HUES6 (cell line): ENCODE data around the gene DNTT.

Experiments used
- H3K27ac ChIP-seq: 2 replicates; pipeline ENCODE4 v1.7.0; 2013; ENCODE audit warnings: low read depth, mild to moderate bottlenecking, low read length, inconsistent platforms
- H3K27me3 ChIP-seq: 2 replicates; pipeline ENCODE4 v1.6.1; 2013; ENCODE audit warnings: low read length; ENCODE audit not compliant: control insufficient read depth, insufficient read depth
- H3K36me3 ChIP-seq: 2 replicates; pipeline ENCODE4 v1.6.1; 2013; ENCODE audit warnings: low read length; ENCODE audit not compliant: control insufficient read depth, insufficient read depth
- H3K4me1 ChIP-seq: 2 replicates; pipeline ENCODE4 v1.6.1; 2013; ENCODE audit warnings: low read length; ENCODE audit not compliant: control insufficient read depth, insufficient read depth
- H3K4me3 ChIP-seq: 2 replicates; pipeline ENCODE4 v1.5.1; 2013; ENCODE audit warnings: low read depth, low read length
- H3K9ac ChIP-seq: one replicate; pipeline ENCODE4 v1.6.1; 2013; ENCODE audit warnings: mild to moderate bottlenecking, low read length
- H3K9me3 ChIP-seq: 2 replicates; pipeline ENCODE4 v1.6.1; 2013; ENCODE audit warnings: low read depth, low read length; ENCODE audit not compliant: control insufficient read depth, insufficient read depth

Gene DNTT

DNA sequence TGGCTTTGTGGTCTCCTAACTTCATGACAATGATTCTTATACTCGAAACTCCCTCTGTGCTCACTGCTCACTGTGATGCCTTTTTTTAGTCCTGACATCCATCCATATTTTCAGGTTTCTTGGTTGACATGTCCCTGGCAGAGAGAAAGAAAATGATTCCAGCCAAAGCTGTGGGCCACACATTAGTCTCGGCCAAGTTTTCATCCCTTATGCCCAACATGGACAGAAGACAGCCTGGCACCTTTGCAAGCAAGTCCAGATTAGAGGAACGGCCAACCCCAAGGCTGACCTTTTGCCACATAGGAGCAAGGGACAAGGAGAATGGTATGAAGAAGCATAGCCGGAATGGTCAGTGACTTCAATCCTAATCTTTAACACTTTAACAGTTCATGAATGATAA, 63.2 kb downstream of the DNTT start:
- H3K9ac ChIP-seq: no peak overlapping the region
- no peaks in the 10 kb centered on the region for H3K9me3 ChIP-seq
- H3K36me3 ChIP-seq: no peaks in the 10 kb centered on the region
- no peaks in the 10 kb centered on the region for H3K27me3 ChIP-seq
- H3K27ac ChIP-seq: no peak overlapping the region
- no peak overlapping the region for H3K4me3 ChIP-seq
- peaks cover 8% of the 10 kb centered on the region; the same call in 1 of the 2 replicates for H3K4me1 ChIP-seq

DNA sequence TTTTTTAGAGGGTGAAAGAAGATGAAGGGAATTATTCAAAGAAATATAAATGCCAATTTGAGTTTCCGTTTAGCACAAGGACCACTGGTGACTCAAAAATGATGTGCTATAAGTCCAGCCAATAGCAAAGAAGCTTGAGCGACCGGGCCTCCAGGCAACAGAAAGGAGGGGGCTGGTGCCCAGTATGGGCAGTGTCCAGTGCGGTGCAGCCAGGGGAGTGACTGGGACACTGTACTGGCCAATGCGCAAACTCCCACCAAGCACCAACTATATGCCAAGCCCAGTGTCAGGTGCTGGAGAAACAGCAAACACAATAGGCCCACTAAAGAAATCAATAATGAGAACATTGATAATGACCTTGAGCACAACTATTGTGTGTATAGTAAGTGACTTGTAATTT, 64.7 kb downstream of the DNTT start:
- no peaks in the 10 kb centered on the region for H3K27me3 ChIP-seq
- no peaks in the 10 kb centered on the region for H3K36me3 ChIP-seq
- H3K4me1 ChIP-seq: peaks cover 8% of the 10 kb centered on the region; the same call in 1 of the 2 replicates

GRCh38 chr10:96369890-96370583, 65.8 kb downstream of the DNTT start:
- Histone ChIP-seq H3K4me1 (peaks cover 17% of the 10 kb centered on the region), H3K27me3 (peaks cover 9% of the 10 kb centered on the region; the same call in 1 of the 2 replicates), H3K27ac (no peak overlapping the region), H3K9me3 (no peaks in the 10 kb centered on the region), H3K9ac (no peak overlapping the region), H3K36me3 (no peaks in the 10 kb centered on the region), H3K4me3 (peak overlapping the region; percentile 9; the same call in 1 of the 2 replicates)

More for the DNA sequence above, 64.7 kb downstream of the DNTT start:
- Histone ChIP-seq H3K27ac (no peak overlapping the region), H3K9ac (no peak overlapping the region), H3K4me3 (no peak overlapping the region), H3K9me3 (no peaks in the 10 kb centered on the region)

DNA sequence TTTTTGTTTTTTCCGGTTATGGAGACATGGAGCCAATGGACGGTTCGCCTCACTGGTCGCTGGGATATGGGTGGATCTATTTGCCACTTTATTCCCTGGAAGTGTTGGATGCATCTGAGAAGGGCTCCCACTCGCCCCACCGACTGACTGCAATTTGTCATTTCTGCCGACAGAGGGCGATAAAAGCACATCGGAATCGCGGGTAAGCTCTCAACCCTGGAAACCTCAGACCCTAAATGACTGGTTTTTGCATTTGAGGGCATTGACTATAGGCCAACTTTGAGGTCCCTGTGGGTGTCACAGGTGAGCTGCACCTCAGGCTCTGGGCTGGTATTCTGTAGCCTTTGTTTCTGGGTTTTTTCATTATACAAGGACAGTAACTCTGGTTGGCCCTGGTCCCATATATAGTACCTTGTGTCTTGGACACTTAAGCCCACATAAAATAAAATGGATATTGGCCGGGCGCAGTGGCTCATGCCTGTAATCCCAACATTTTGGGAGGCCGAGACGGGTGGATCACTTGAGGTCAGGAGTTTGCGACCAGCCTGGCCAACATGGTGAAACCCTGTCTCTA, 66.4 kb downstream of the DNTT start:
- H3K4me1 ChIP-seq: peaks cover 21% of the 10 kb centered on the region
- H3K9me3 ChIP-seq: no peaks in the 10 kb centered on the region
- no peak overlapping the region for H3K4me3 ChIP-seq
- H3K9ac ChIP-seq: no peak overlapping the region
- H3K27ac ChIP-seq: no peak overlapping the region
- no peaks in the 10 kb centered on the region for H3K36me3 ChIP-seq
- H3K27me3 ChIP-seq: peaks cover 9% of the 10 kb centered on the region; the same call in 1 of the 2 replicates

GRCh38 chr10:96371356-96371755, 67.1 kb downstream of the DNTT start:
- Histone ChIP-seq H3K9ac (no peak overlapping the region), H3K27me3 (peaks cover 9% of the 10 kb centered on the region; the same call in 1 of the 2 replicates), H3K4me1 (peaks cover 21% of the 10 kb centered on the region), H3K36me3 (no peaks in the 10 kb centered on the region), H3K9me3 (no peaks in the 10 kb centered on the region), H3K27ac (no peak overlapping the region), H3K4me3 (no peak overlapping the region)

DNA sequence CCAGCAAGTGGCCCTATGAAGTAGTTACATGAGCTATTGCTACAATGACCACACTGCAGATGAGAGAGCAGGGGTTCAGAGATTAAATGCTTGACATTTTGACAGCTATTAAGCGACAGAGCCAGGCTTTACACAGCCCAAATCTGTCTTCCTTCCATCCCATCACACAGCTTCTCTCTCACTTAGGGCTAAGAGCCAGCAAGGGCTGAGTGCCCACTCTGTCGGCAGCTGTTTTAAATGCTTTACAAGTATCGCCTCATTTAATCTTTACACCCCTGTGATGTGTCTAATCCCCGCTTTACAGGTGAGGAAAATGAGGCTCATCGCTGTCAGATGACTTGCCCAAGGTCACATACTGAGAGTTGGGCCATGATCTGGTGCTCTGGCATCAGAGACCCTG, 69.8 kb downstream of the DNTT start:
- no peaks in the 10 kb centered on the region for H3K9me3 ChIP-seq
- H3K27me3 ChIP-seq: peaks cover 9% of the 10 kb centered on the region; the same call in 1 of the 2 replicates
- no peak overlapping the region for H3K9ac ChIP-seq
- no peak overlapping the region for H3K27ac ChIP-seq
- peaks cover 26% of the 10 kb centered on the region for H3K4me1 ChIP-seq
- no peak overlapping the region for H3K4me3 ChIP-seq
- H3K36me3 ChIP-seq: no peaks in the 10 kb centered on the region

DNA sequence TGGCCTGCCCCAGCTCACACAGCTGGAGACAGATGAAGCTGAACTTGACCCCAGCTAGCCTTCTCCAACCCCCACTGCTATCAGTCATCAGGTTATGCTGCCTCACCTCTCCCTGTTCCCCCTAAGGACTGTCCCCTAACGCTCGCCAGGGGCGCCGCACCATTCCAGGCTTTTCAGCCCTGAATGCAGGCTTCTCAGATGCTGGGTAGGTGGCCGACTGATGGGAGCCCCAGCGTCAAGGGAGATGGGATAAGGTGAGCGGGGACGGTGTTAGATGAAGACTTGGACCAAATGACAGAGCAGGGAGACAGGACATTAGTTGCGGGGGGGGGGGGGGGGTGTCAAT, 70.4 kb downstream of the DNTT start:
- Histone ChIP-seq H3K27me3 (peaks cover 9% of the 10 kb centered on the region; the same call in 1 of the 2 replicates), H3K36me3 (no peaks in the 10 kb centered on the region), H3K9ac (no peak overlapping the region), H3K4me3 (peak overlapping the region; percentile 52), H3K27ac (no peak overlapping the region), H3K4me1 (peaks cover 26% of the 10 kb centered on the region), H3K9me3 (no peaks in the 10 kb centered on the region)

GRCh38 chr10:96374985-96375830, 71.0 kb downstream of the DNTT start:
- Histone ChIP-seq H3K27me3 (peaks cover 9% of the 10 kb centered on the region; the same call in 1 of the 2 replicates), H3K9ac (peak overlapping the region; percentile 8), H3K9me3 (no peaks in the 10 kb centered on the region), H3K36me3 (no peaks in the 10 kb centered on the region), H3K27ac (no peak overlapping the region), H3K4me1 (peaks cover 21% of the 10 kb centered on the region), H3K4me3 (peak overlapping the region; percentile 52)

GRCh38 chr10:96376483-96376882, 72.2 kb downstream of the DNTT start:
- H3K27me3 ChIP-seq: peaks cover 9% of the 10 kb centered on the region; the same call in 1 of the 2 replicates
- H3K9me3 ChIP-seq: no peaks in the 10 kb centered on the region

GRCh38 chr10:96377816-96378294, 73.6 kb downstream of the DNTT start:
- H3K27me3 ChIP-seq: peaks cover 9% of the 10 kb centered on the region; the same call in 1 of the 2 replicates
- H3K36me3 ChIP-seq: no peaks in the 10 kb centered on the region
- H3K27ac ChIP-seq: no peak overlapping the region
- no peak overlapping the region for H3K4me3 ChIP-seq
- H3K9me3 ChIP-seq: no peaks in the 10 kb centered on the region
- H3K9ac ChIP-seq: no peak overlapping the region
- peaks cover 18% of the 10 kb centered on the region for H3K4me1 ChIP-seq

More at GRCh38 chr10:96376483-96376882, 72.2 kb downstream of the DNTT start:
- Histone ChIP-seq H3K4me1 (peaks cover 18% of the 10 kb centered on the region), H3K4me3 (no peak overlapping the region), H3K27ac (no peak overlapping the region), H3K36me3 (no peaks in the 10 kb centered on the region), H3K9ac (no peak overlapping the region)
